ENCODE data around the gene GLDN. TPM values are rescaled to one million over a fixed set of nuclear protein-coding genes. Genes with fewer than 3 reads are reported as not detected.

GLDN gene
- total RNA-seq, 1 donor from 2014 or later = 0.09 TPM

GRCh38 chr15:51405693-51406523, 64.5 kb downstream of the GLDN start:
- Histone ChIP-seq H3K27me3 (ENCODE audit: insufficient read depth, low read length) (peaks cover 15% of the 10 kb centered on the region), H2AFZ (ENCODE audit: low read depth, low read length) (no peak overlapping the region), H3K9me3 (ENCODE audit: insufficient read depth, low read depth, low read length) (no peaks in the 10 kb centered on the region), H3K4me2 (ENCODE audit: low read length) (peak overlapping the region; percentile 40), H3K9ac (ENCODE audit: low read length) (no peak overlapping the region), H3K4me3 (ENCODE audit: insufficient read depth, low read depth, low read length) (no peak overlapping the region), H4K20me1 (ENCODE audit: insufficient read depth, low read length) (no peaks in the 10 kb centered on the region), H3K79me2 (ENCODE audit: insufficient read depth, low read length) (no peaks in the 10 kb centered on the region), H3K27ac (ENCODE audit: low read depth, low read length) (no peak overlapping the region), H3K4me1 (ENCODE audit: insufficient read depth, low read length) (no peaks in the 10 kb centered on the region), H3K36me3 (ENCODE audit: insufficient read depth, low read length) (no peaks in the 10 kb centered on the region)
- Mint-ChIP-seq H3K36me3 (ENCODE audit: low read depth, unreplicated experiment) (no peaks in the 10 kb centered on the region), H3K4me3 (ENCODE audit: unreplicated experiment) (no peak overlapping the region), H3K27ac (ENCODE audit: unreplicated experiment) (no peak overlapping the region), H3K9me3 (ENCODE audit: unreplicated experiment) (no peaks in the 10 kb centered on the region), H3K27me3 (ENCODE audit: low read depth, unreplicated experiment) (peaks cover 10% of the 10 kb centered on the region), H3K4me1 (ENCODE audit: low read depth, unreplicated experiment) (no peaks in the 10 kb centered on the region)
- no peak for FAIRE-seq
- TF ChIP-seq CTCF (IDR thresholded peaks at IDR 0.05; ENCODE audit: insufficient read depth, low read depth, low read length) = no peak
- TF ChIP-seq EZH2 (IDR thresholded peaks at IDR 0.05; ENCODE audit: insufficient read depth, low read length) = no peak
- no peak for DNase-seq (ENCODE audit: low read depth)

- FAIRE-seq = no peak
- H3K9me3 Mint-ChIP-seq (ENCODE audit: unreplicated experiment) = no peaks in the 10 kb centered on the region
- no peak overlapping the region for H3K27ac Mint-ChIP-seq (ENCODE audit: unreplicated experiment)
These were observed 72.9 kb downstream of the GLDN start for GRCh38 chr15:51414256-51414860.

More at GRCh38 chr15:51414256-51414860, 72.9 kb downstream of the GLDN start:
- Histone ChIP-seq H3K4me1 (ENCODE audit: insufficient read depth, low read length) (no peaks in the 10 kb centered on the region), H3K36me3 (ENCODE audit: insufficient read depth, low read length) (no peaks in the 10 kb centered on the region), H3K4me3 (ENCODE audit: insufficient read depth, low read depth, low read length) (no peak overlapping the region), H3K9ac (ENCODE audit: low read length) (no peak overlapping the region), H3K27me3 (ENCODE audit: insufficient read depth, low read length) (peaks cover 3% of the 10 kb centered on the region), H3K27ac (ENCODE audit: low read depth, low read length) (no peak overlapping the region), H3K4me2 (ENCODE audit: low read length) (no peak overlapping the region), H4K20me1 (ENCODE audit: insufficient read depth, low read length) (no peaks in the 10 kb centered on the region), H3K79me2 (ENCODE audit: insufficient read depth, low read length) (no peaks in the 10 kb centered on the region), H3K9me3 (ENCODE audit: insufficient read depth, low read depth, low read length) (no peaks in the 10 kb centered on the region), H2AFZ (ENCODE audit: low read depth, low read length) (no peak overlapping the region)
- Mint-ChIP-seq H3K36me3 (ENCODE audit: low read depth, unreplicated experiment) (no peaks in the 10 kb centered on the region), H3K27me3 (ENCODE audit: low read depth, unreplicated experiment) (peaks cover 12% of the 10 kb centered on the region), H3K4me1 (ENCODE audit: low read depth, unreplicated experiment) (no peaks in the 10 kb centered on the region), H3K4me3 (ENCODE audit: unreplicated experiment) (no peak overlapping the region)
- no peak for TF ChIP-seq EZH2 (IDR thresholded peaks at IDR 0.05; ENCODE audit: insufficient read depth, low read length)
- TF ChIP-seq CTCF (IDR thresholded peaks at IDR 0.05; ENCODE audit: insufficient read depth, low read depth, low read length) = no peak
- DNase-seq (ENCODE audit: low read depth) = no peak

All from astrocyte (in vitro differentiated cells and primary cell).